GM19193 (cell line): ENCODE data around the gene MGARP.
A peak's percentile ranks its signal among the peaks of the same experiment; 100 is the strongest.

ENCODE experiments used
- POLR2A ChIP-seq: IDR thresholded peaks from 4 replicates; pipeline ENCODE4 v1.6.1; 2011; ENCODE audit not compliant: insufficient read depth, insufficient read length; ENCODE audit errors: extremely low read depth

MGARP gene

DNA sequence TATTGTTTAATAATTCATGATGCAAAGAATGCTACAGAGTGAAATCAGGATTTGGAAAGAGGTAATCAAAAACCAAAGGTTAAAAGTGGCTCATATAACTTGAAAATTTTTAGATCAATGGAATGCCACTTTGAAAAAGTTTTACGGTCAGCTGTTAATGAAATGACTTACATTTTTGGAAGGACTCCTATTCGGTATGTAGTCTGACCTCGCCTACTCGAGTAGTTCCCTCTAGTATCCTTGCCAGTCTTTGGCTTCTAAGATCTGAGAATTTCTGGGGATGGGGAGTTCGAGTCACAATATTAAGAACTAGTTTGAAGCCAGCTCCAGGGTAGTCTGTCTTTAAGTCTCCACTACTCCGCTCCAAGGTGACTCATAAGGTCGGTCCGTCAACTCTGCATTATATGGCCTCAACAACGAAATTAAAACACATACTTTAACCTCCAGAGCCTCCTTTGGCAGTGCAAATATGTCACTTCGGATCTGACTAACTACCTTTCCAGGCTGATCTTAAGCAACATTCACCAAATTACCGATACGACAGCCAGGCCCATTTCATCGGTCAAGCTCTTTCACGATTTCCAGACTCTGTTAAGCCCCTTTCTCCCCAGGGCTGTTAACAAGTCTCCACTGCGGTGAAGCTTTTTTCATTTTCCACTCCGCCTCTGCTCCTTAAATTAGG lies 20.5 kb upstream of the MGARP start:
- TF ChIP-seq POLR2A: no peak

DNA sequence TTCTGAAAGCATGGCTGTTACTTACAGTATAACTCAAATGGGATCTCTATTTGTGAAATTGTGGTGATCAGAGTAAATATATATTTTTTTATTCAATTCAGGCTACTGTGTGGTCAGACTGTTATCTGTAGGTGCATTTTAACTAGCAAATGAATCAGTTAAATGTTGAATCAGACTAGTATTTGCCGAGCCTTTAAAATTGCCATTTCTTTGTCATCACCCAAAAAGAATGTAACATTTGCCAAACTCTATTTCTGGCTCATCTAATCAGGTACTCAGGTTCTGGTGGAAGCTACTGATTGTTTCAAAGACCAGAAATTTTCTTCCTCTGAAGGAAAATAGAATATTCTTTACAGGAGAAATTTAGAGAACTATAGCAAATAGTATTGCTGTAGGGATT lies 19.5 kb upstream of the MGARP start:
- no peak for TF ChIP-seq POLR2A

DNA sequence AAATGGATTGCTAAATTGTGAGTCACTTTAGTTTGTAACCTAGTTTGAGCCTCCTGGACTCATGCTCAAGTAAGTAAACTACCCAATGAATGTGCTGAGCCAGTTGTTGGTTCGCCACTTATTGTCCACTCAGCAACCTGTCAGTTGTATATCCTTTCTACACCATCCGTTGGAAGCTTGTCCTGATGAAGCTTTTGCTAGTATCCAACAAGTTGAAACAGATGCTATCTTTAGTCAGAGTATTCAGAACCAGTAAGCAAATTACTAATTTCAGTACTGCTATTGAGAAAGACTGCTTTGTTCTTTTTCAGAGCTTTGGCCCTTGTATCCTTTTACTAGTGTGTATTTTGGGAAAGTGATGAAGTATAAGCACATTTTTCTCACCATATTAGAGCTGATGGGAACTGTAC lies 17.0 kb upstream of the MGARP start:
- TF ChIP-seq POLR2A: no peak

DNA sequence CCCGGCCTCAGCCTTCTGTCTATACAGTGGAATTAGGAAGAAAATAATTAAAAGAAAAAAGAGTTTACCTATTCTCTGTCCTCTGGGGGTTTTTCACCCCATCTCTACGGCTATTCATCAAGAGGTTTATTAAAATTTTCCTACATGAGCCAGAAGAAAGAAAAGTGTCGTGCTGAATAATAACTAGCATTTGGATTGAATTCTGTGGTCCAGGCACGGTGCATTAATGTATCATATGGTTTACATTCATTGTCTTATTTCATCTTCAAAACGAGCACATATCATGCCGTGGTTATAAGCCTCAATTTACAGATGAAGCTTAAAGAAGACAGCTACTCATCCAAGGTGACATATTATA lies 15.9 kb upstream of the MGARP start:
- TF ChIP-seq POLR2A: no peak

DNA sequence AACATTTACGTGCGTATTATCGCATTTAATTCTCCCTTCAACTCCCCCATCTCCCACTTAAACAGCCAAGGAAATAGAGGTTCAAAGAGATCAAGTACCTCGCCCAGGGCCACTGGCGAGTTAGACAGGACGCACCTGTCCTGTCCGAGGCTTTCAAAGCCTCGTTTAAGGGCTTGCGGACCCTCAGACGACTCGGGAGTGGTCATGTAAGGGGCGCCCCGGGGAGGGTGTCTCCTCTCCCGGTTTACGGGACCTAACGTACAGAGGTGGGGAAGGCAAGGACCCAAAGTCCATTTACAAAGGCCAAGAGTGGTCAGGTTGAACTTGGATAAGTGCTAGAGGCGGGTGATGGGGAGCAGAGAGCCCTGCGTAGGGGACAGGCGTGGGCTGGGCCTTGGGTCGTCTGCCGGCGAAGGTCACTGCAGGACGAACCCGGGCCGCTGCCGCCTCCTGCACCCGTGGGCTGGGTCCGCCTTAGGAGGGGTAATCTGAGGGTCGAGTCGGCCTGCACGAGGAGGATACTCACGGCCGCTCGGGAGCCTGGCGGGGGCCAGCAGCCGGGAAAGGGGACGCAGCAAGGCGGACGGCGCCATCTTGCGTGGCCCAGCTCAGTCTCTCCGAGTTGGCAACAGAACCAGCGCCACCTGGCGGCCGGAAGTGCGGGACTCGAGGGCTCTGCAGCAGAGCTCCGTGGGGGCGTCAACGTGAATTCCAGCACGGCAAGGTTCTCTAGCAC lies 15.3 kb upstream of the MGARP start:
- TF ChIP-seq POLR2A: peak; percentile 74

DNA sequence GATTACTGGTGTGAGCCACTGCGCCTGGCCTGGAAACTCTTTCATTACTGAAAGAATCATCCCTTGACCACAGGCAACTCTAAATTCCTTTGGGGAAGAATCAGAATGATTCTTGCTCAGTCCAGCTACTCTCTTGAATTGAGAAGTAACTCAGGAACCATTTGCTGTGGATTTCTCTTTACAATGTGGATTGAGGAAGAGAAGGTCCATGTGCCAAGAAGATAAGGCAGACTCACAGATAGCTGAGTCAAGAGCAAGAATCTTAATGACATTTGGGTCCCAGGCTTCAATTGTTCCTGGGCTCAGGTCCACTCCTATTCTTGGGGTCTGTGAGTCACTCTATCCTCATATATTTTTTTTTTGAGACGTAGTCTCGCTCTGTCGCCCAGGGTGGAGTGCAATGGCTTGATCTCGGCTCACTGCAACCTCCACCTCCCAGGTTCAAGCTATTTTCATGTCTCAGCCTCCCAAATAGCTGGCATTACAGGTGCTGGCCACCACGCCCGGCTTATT lies 6.2 kb upstream of the MGARP start:
- TF ChIP-seq POLR2A: no peak

DNA sequence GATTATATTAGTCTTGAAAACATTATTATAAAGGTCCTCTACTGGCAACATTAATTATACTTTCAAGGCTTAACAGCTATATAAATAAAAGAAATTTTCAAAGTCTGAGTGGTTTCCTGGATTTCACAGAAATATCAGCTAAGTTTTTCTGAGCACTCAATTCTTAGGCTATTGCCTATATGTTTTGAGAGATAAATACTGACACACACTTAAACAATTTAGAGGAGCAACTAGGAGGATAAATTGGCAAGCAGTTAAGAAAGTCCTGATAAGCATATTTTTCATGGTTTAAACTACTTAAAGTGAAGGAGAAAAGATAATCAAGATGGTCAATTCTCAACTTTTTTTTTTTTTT lies 2.7 kb upstream of the MGARP start:
- no peak for TF ChIP-seq POLR2A

DNA sequence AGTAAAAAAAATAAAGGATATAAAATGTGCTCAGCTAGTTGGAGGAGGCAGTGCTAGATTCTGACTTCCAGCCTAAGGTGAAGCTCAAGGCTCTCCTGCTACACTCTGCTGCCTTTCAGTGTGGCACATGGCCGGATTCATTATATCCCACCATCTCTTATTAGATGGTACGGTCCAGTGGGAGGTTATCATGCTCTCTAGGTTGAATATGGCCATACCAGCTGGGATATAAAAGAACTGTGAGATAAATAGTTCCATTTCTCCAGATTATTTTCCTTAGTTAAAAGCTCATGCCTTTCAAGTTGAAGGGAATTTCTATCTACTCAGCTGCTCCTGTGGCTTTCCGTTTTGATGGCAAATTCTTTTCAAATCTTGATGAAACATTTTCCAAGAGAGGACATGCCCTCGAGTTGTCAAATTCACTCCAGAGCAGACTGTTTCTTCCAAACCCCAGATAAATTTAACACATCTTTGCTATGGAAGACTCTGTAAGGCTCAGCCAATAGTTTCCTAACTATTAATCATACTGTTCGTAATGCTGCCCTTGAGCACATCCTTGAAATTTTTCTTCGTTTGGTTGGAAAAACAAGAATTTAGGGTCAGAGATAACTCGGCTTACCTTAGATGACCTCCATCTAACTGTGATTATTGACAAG lies 2.2 kb upstream of the MGARP start:
- TF ChIP-seq POLR2A: no peak

DNA sequence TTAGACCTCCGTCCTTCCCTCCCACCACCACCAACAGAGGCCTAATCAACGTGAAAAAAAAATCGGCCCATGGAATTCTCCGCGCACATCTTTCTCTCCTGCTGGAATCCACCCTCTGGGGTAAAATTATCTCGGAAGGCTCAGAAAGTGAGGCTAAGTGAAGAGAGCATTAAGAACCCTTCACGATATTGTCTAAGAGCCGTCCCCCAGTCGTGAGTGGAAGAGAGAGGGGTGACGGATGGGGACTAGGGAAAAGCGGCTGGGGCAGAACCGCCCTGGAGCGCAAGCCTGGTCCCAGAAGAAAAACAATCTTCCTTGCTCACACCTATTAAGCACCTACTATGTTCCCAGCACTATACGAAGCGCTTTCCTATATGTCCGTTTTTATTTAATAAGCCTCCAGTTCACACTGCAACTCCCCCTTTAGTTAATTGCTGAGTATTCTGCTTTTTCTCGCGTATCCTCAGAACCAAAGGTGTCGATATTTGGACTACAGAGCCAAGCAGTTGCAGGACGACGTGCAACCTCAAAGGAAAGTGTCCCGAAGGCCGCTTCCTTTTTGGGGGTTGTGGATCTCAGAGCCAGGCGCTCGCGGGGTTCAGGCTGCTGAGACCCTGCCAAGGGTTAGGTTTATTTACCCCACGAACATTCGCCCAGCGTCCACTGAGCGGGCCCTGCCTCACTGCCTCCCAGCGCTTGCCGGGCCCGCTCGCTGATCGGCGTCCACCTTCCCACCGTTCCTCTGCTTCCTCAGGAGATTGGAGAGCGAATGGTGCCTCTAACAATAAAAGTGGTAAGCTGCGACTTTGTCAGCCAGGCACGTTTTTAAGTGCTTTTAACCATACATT lies 889 bp downstream of the MGARP start:
- TF ChIP-seq POLR2A: no peak

DNA sequence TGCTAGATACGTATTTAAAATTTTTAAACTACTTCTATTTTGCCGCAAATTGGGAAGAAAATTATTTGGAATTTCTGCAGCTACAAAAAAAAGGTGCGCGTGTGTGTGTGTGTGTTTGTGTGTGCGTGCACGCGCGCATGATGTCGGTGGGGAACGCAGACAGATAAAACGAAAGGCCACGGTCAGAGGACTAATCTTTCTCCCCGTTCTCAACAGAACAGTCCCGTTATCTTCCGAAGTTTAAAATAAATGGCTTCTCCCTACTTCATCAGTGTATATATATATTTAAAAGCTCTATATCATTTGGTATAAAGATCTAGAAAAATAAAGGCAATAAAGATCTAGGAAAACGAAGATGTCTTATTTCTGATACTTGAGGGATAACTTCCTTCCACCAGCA lies 1.5 kb downstream of the MGARP start:
- TF ChIP-seq POLR2A: no peak

DNA sequence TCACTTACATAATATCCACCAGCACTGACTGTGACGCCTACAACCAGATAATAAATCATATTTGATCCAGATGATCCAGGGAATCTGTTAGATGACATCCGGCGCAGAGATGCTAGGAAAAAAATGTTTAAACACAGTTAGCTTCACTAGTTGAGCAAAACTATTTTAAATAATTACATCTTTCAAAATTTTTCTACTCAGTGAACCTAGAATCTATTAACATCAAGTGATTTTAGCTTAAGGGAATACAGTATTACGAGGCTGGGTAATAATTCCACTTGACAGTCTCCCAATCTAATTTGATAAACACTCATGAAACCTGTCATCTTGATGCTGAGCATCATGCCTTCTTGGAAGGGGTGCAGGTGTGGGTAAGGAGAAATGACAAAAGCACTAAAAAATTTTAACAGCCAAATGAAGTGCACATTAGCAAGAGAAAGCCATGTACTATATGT lies 4.7 kb downstream of the MGARP start:
- TF ChIP-seq POLR2A: no peak

DNA sequence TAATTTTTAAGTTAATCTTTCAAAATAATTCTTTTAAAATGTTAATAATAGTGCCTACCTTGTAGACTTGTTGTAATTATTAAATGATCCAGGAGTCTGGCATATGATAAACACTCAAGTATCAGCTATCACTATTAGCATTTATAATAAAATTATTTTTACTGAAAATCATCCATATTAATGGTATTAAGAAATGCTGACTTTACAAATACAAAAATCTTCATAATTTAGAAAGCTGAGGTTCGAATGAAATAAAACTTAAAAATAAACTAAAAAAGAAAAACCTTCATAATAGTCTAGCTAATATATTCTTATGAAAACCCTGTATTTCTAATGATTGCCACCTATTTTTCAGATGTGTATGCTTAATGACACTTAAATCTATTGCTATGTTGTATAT lies 5.2 kb downstream of the MGARP start:
- TF ChIP-seq POLR2A: no peak

DNA sequence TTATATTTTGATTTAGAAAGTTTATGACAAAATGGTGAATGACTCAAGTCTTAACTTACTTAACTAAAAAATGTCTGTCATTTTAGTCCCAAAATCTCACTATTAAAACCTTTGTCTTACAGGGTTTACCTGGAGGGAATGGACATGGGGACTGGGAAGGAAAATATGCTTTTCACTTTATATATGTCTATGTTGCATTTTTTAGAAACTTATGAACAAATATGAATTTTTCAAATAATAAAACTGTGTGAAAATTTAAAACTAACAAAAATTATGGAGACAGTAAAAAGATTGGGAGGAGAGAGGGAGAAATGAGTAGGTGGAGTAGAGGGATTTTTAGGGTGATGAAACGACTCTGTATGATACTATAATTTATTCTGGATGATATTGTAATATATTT lies 6.2 kb downstream of the MGARP start:
- no peak for TF ChIP-seq POLR2A

DNA sequence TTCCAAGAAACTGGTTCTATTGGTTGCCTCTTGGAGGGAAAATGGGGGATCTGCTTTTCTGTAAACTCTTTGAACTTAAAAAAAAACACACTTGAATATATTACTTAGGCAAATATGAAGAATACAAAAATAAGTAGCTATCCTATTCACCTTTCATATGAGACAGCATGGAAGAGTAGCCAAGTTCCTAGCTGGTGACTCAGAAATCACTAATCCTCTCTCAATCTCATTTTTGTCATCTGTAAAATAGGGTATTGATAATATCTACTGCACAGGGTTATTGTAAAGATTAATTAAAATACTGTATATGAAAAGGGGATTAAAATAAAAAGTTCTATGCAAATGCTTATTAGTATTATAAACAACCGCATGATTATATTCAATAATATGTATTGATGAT lies 12.7 kb downstream of the MGARP start:
- TF ChIP-seq POLR2A: no peak
